ENCODE measurements around the gene ZNF385C.
A peak's percentile ranks its signal among the peaks of the same experiment; 100 is the strongest.
"Not testable (repeated sequence)": the region's sequence is repeated elsewhere in the genome, so short reads cannot be mapped to it uniquely, and the experiment has no call there.

Gene ZNF385C

GRCh38 chr17:42097691-42098631 lies at the start of gene ZNF385C:
ZNF385C (minus strand) TSS chr17:42098473; CDS start chr17:42063056, 35,417 bp downstream.
- peak within 1 kb of the TSS; percentile 67 for H3K4me3 Mint-ChIP-seq
- ATAC-seq = peak; percentile 59
- H3K9me3 Mint-ChIP-seq = no peaks in the 10 kb centered on the region
- H3K36me3 Mint-ChIP-seq = no peaks in the 10 kb centered on the region
- H3K4me1 Mint-ChIP-seq = peaks cover 21% of the 10 kb centered on the region
- peaks cover 21% of the 10 kb centered on the region for H3K27me3 Mint-ChIP-seq
- peak within 1 kb of the TSS; percentile 76 for H3K27ac Mint-ChIP-seq

GRCh38 chr17:42146911-42147607 lies 48.8 kb upstream of the ZNF385C start:
- Mint-ChIP-seq H3K27ac (peak overlapping the region; percentile 58), H3K4me1 (peaks cover 43% of the 10 kb centered on the region), H3K9me3 (no peaks in the 10 kb centered on the region), H3K4me3 (no peak overlapping the region), H3K36me3 (peaks cover 36% of the 10 kb centered on the region), H3K27me3 (no peaks in the 10 kb centered on the region)
- no peak for ATAC-seq

GRCh38 chr17:42143138-42143537 lies 44.9 kb upstream of the ZNF385C start:
- H3K9me3 Mint-ChIP-seq, H3K4me3 Mint-ChIP-seq, H3K27me3 Mint-ChIP-seq, H3K27ac Mint-ChIP-seq, ATAC-seq: not testable (repeated sequence)
- H3K4me1 Mint-ChIP-seq = peaks cover 51% of the 10 kb centered on the region
- peaks cover 31% of the 10 kb centered on the region for H3K36me3 Mint-ChIP-seq

GRCh38 chr17:42142371-42142896 lies 44.2 kb upstream of the ZNF385C start:
- Mint-ChIP-seq H3K36me3 (peaks cover 34% of the 10 kb centered on the region), H3K4me1 (peaks cover 52% of the 10 kb centered on the region), H3K9me3 (no peaks in the 10 kb centered on the region), H3K4me3 (no peak overlapping the region), H3K27ac (no peak overlapping the region), H3K27me3 (no peaks in the 10 kb centered on the region)
- no peak for ATAC-seq

- no peak overlapping the region for H3K27ac Mint-ChIP-seq
- H3K4me1 Mint-ChIP-seq = peaks cover 50% of the 10 kb centered on the region
- no peaks in the 10 kb centered on the region for H3K27me3 Mint-ChIP-seq
- ATAC-seq = no peak
- H3K9me3 Mint-ChIP-seq = no peaks in the 10 kb centered on the region
- H3K36me3 Mint-ChIP-seq = peaks cover 33% of the 10 kb centered on the region
- no peak overlapping the region for H3K4me3 Mint-ChIP-seq
Observed at GRCh38 chr17:42141382-42141781, 43.1 kb upstream of the ZNF385C start.

- H3K4me1 Mint-ChIP-seq = peaks cover 57% of the 10 kb centered on the region
- H3K36me3 Mint-ChIP-seq = peaks cover 33% of the 10 kb centered on the region
- H3K4me3 Mint-ChIP-seq, H3K27ac Mint-ChIP-seq, ATAC-seq, H3K9me3 Mint-ChIP-seq, H3K27me3 Mint-ChIP-seq: not testable (repeated sequence)
Observed at GRCh38 chr17:42140690-42141089, 42.4 kb upstream of the ZNF385C start.

- Mint-ChIP-seq H3K27me3 (no peaks in the 10 kb centered on the region), H3K4me1 (peaks cover 63% of the 10 kb centered on the region), H3K36me3 (peaks cover 35% of the 10 kb centered on the region), H3K9me3 (no peaks in the 10 kb centered on the region), H3K4me3 (no peak overlapping the region), H3K27ac (no peak overlapping the region)
- ATAC-seq = no peak
Observed at GRCh38 chr17:42138749-42139492, 40.6 kb upstream of the ZNF385C start.

- no peaks in the 10 kb centered on the region for H3K27me3 Mint-ChIP-seq
- no peaks in the 10 kb centered on the region for H3K9me3 Mint-ChIP-seq
- H3K4me3 Mint-ChIP-seq = no peak overlapping the region
- H3K36me3 Mint-ChIP-seq = peaks cover 34% of the 10 kb centered on the region
- H3K4me1 Mint-ChIP-seq = peaks cover 70% of the 10 kb centered on the region
- no peak for ATAC-seq
- peak overlapping the region; percentile 82 for H3K27ac Mint-ChIP-seq
Observed at GRCh38 chr17:42136654-42137051, 38.4 kb upstream of the ZNF385C start.

- Mint-ChIP-seq H3K9me3 (no peaks in the 10 kb centered on the region), H3K36me3 (peaks cover 39% of the 10 kb centered on the region), H3K4me3 (peak overlapping the region; percentile 31), H3K27me3 (no peaks in the 10 kb centered on the region), H3K4me1 (peaks cover 70% of the 10 kb centered on the region), H3K27ac (peak overlapping the region; percentile 82)
- ATAC-seq = no peak
Observed at GRCh38 chr17:42135664-42136653, 37.7 kb upstream of the ZNF385C start.

- H3K36me3 Mint-ChIP-seq = peaks cover 43% of the 10 kb centered on the region
- no peaks in the 10 kb centered on the region for H3K27me3 Mint-ChIP-seq
- ATAC-seq = no peak
- no peaks in the 10 kb centered on the region for H3K9me3 Mint-ChIP-seq
- H3K4me3 Mint-ChIP-seq = no peak overlapping the region
- H3K27ac Mint-ChIP-seq = peak overlapping the region; percentile 82
- peaks cover 76% of the 10 kb centered on the region for H3K4me1 Mint-ChIP-seq
Observed at GRCh38 chr17:42135151-42135550, 36.9 kb upstream of the ZNF385C start.

GRCh38 chr17:42133461-42134041 lies 35.3 kb upstream of the ZNF385C start:
- no peaks in the 10 kb centered on the region for H3K9me3 Mint-ChIP-seq
- peak; percentile 94 for ATAC-seq
- peaks cover 70% of the 10 kb centered on the region for H3K4me1 Mint-ChIP-seq
- H3K36me3 Mint-ChIP-seq = peaks cover 59% of the 10 kb centered on the region
- H3K27me3 Mint-ChIP-seq = no peaks in the 10 kb centered on the region
- H3K4me3 Mint-ChIP-seq = peak overlapping the region; percentile 25
- peak overlapping the region; percentile 34 for H3K27ac Mint-ChIP-seq

GRCh38 chr17:42132941-42133340 lies 34.7 kb upstream of the ZNF385C start:
- Mint-ChIP-seq H3K36me3 (peaks cover 62% of the 10 kb centered on the region), H3K27ac (peak overlapping the region; percentile 34), H3K9me3 (no peaks in the 10 kb centered on the region), H3K4me3 (peak overlapping the region; percentile 4), H3K4me1 (peaks cover 63% of the 10 kb centered on the region), H3K27me3 (no peaks in the 10 kb centered on the region)
- ATAC-seq = peak; percentile 72

GRCh38 chr17:42131981-42132432 lies 33.7 kb upstream of the ZNF385C start:
- Mint-ChIP-seq H3K27ac (peak overlapping the region; percentile 34), H3K4me1 (peaks cover 57% of the 10 kb centered on the region), H3K36me3 (peaks cover 62% of the 10 kb centered on the region), H3K4me3 (no peak overlapping the region), H3K9me3 (no peaks in the 10 kb centered on the region), H3K27me3 (no peaks in the 10 kb centered on the region)
- no peak for ATAC-seq

Measured in stimulated activated memory B cell treated with anti-CD40 and anti-IgM and Interleukin-4, amounts not matched to agents 10 μg/mL and 1 μg/mL and 100 μg/mL, for 72 hours (primary cell).